ENCODE measurements around the gene TLE3. TPM values are rescaled to one million over a fixed set of nuclear protein-coding genes. Genes with fewer than 3 reads are reported as not detected.
"Not testable (repeated sequence)": the region's sequence is repeated elsewhere in the genome, so short reads cannot be mapped to it uniquely, and the experiment has no call there.

The TLE3 gene
- polyA plus RNA-seq, 3 donors from 2014 or later: 0.06 to 18.6 (median 3.9) TPM

- H3K4me3 Mint-ChIP-seq, H3K27ac Mint-ChIP-seq: not testable (repeated sequence)
- H3K4me1 Mint-ChIP-seq: peaks cover 15 to 18% of the 10 kb centered on the region in 2 donors
Observed at GRCh38 chr15:70137021-70137420, 39.3 kb upstream of the TLE3 start.

GRCh38 chr15:70133781-70134421 is 36.2 kb upstream of the TLE3 start:
- Mint-ChIP-seq H3K27ac (no peak overlapping the region), H3K9me3 (peaks cover 0 to 1% (median 0%) of the 10 kb centered on the region in 6 donors), H3K4me1 (no peaks in the 10 kb centered on the region), H3K4me3 (no peak overlapping the region), H3K36me3 (peaks cover 0 to 2% (median 0%) of the 10 kb centered on the region in 3 donors), H3K27me3 (ENCODE audit: low read depth in 3 of 3) (peaks cover 4 to 9% (median 5%) of the 10 kb centered on the region in 3 donors)
- no peak for DNase-seq

More at GRCh38 chr15:70137021-70137420, 39.3 kb upstream of the TLE3 start:
- H3K36me3 Mint-ChIP-seq, H3K9me3 Mint-ChIP-seq, DNase-seq: not testable (repeated sequence)
- peaks cover 8 to 20% (median 8%) of the 10 kb centered on the region in 3 donors for H3K27me3 Mint-ChIP-seq (ENCODE audit: low read depth in 3 of 3)

GRCh38 chr15:70133296-70133695 is 35.6 kb upstream of the TLE3 start:
- H3K27ac Mint-ChIP-seq: no peak overlapping the region
- peaks cover 0 to 1% (median 0%) of the 10 kb centered on the region in 6 donors for H3K9me3 Mint-ChIP-seq
- peaks cover 3 to 8% (median 4%) of the 10 kb centered on the region in 3 donors for H3K27me3 Mint-ChIP-seq (ENCODE audit: low read depth in 3 of 3)
- no peak for DNase-seq
- H3K4me3 Mint-ChIP-seq: no peak overlapping the region
- H3K4me1 Mint-ChIP-seq: peaks cover 0 to 4% of the 10 kb centered on the region in 2 donors
- H3K36me3 Mint-ChIP-seq: no peaks in the 10 kb centered on the region

- H3K27ac Mint-ChIP-seq: no peak overlapping the region
Observed at GRCh38 chr15:70132571-70132970, 34.9 kb upstream of the TLE3 start.

DNA sequence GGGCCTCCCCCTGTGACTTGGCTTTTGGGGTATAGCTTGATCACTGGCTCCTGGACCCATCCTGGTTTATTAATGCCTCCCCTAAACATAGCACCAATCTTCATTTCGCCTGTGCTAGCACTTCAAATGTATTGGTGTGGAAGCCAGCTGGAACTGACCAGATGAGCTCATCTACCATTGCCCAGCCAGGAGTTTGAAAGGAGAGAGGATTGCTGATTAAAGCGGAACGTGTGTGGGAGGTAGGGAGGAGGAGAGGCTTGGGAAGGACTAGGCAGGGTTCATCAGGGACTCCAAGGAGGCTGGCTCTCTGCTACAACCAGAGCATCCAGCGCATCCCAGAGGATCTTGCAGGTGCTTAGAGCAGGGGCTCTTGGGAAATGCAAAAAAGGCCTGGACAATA is 34.4 kb upstream of the TLE3 start:
- peaks cover 0 to 10% of the 10 kb centered on the region in 2 donors for H3K4me1 Mint-ChIP-seq
- H3K36me3 Mint-ChIP-seq: no peaks in the 10 kb centered on the region
- no peak overlapping the region for H3K27ac Mint-ChIP-seq
- no peak for DNase-seq
- H3K27me3 Mint-ChIP-seq (ENCODE audit: low read depth in 3 of 3): peaks cover 3 to 8% (median 4%) of the 10 kb centered on the region in 3 donors
- peaks cover 0 to 1% (median 0%) of the 10 kb centered on the region in 6 donors for H3K9me3 Mint-ChIP-seq
- H3K4me3 Mint-ChIP-seq: no peak overlapping the region

More at GRCh38 chr15:70132571-70132970, 34.9 kb upstream of the TLE3 start:
- Mint-ChIP-seq H3K36me3 (no peaks in the 10 kb centered on the region), H3K9me3 (peaks cover 0 to 1% (median 0%) of the 10 kb centered on the region in 6 donors), H3K27me3 (ENCODE audit: low read depth in 3 of 3) (peaks cover 3 to 8% (median 4%) of the 10 kb centered on the region in 3 donors), H3K4me1 (peaks cover 0 to 10% of the 10 kb centered on the region in 2 donors), H3K4me3 (no peak overlapping the region)
- DNase-seq: no peak

GRCh38 chr15:70128414-70129140 is 30.9 kb upstream of the TLE3 start:
- no peak for DNase-seq
- no peak overlapping the region for H3K27ac Mint-ChIP-seq
- H3K9me3 Mint-ChIP-seq: no peaks in the 10 kb centered on the region
- no peak overlapping the region for H3K4me3 Mint-ChIP-seq
- no peaks in the 10 kb centered on the region for H3K36me3 Mint-ChIP-seq
- H3K27me3 Mint-ChIP-seq (ENCODE audit: low read depth in 3 of 3): peaks cover 3 to 6% (median 3%) of the 10 kb centered on the region in 3 donors
- peaks cover 0 to 10% of the 10 kb centered on the region in 2 donors for H3K4me1 Mint-ChIP-seq

- no peak for DNase-seq
- Mint-ChIP-seq H3K27me3 (ENCODE audit: low read depth in 3 of 3) (peaks cover 3 to 4% (median 3%) of the 10 kb centered on the region in 3 donors), H3K27ac (no peak overlapping the region), H3K36me3 (no peaks in the 10 kb centered on the region), H3K4me1 (peaks cover 0 to 10% of the 10 kb centered on the region in 2 donors), H3K4me3 (no peak overlapping the region), H3K9me3 (no peaks in the 10 kb centered on the region)
Observed at GRCh38 chr15:70127770-70128413, 30.2 kb upstream of the TLE3 start.

DNA sequence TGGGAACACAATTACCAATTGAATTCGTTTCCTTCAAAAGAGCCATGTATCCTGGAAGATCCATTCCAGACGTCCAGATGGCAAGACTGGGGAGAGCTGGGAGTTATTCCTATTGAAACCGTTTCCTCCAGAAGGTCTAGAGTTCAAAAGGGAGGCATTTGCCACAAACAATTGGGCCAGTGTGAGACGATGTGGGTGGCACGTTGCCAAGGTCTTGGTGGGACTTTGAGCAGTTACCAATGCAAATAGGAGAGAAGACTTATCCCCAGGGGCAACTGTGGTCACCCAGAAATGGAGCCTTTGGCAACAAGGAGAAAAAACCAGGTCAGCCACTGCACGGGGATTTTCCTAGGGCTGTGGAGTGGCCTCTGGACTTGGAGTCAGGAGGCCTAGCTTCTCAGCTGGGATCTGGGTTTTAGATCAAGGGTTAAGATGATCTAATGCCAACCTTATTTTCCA is 29.6 kb upstream of the TLE3 start:
- no peak overlapping the region for H3K4me3 Mint-ChIP-seq
- peaks cover 3 to 4% (median 4%) of the 10 kb centered on the region in 3 donors for H3K27me3 Mint-ChIP-seq (ENCODE audit: low read depth in 3 of 3)
- no peaks in the 10 kb centered on the region for H3K9me3 Mint-ChIP-seq
- H3K36me3 Mint-ChIP-seq: no peaks in the 10 kb centered on the region
- H3K4me1 Mint-ChIP-seq: peaks cover 0 to 10% of the 10 kb centered on the region in 2 donors
- H3K27ac Mint-ChIP-seq: no peak overlapping the region
- DNase-seq: no peak

GRCh38 chr15:70126362-70126761 is 28.6 kb upstream of the TLE3 start:
- peaks cover 3 to 4% (median 3%) of the 10 kb centered on the region in 3 donors for H3K27me3 Mint-ChIP-seq (ENCODE audit: low read depth in 3 of 3)
- peaks cover 0 to 10% of the 10 kb centered on the region in 2 donors for H3K4me1 Mint-ChIP-seq
- H3K27ac Mint-ChIP-seq: no peak overlapping the region
- H3K9me3 Mint-ChIP-seq: no peaks in the 10 kb centered on the region
- H3K36me3 Mint-ChIP-seq: no peaks in the 10 kb centered on the region
- H3K4me3 Mint-ChIP-seq: no peak overlapping the region
- DNase-seq: no peak

GRCh38 chr15:70125605-70126004 is 27.9 kb upstream of the TLE3 start:
- Mint-ChIP-seq H3K4me3 (no peak overlapping the region), H3K27ac (no peak overlapping the region), H3K27me3 (ENCODE audit: low read depth in 3 of 3) (peaks cover 3 to 4% (median 3%) of the 10 kb centered on the region in 3 donors), H3K4me1 (peaks cover 0 to 10% of the 10 kb centered on the region in 2 donors), H3K9me3 (no peaks in the 10 kb centered on the region), H3K36me3 (no peaks in the 10 kb centered on the region)
- DNase-seq: no peak

DNA sequence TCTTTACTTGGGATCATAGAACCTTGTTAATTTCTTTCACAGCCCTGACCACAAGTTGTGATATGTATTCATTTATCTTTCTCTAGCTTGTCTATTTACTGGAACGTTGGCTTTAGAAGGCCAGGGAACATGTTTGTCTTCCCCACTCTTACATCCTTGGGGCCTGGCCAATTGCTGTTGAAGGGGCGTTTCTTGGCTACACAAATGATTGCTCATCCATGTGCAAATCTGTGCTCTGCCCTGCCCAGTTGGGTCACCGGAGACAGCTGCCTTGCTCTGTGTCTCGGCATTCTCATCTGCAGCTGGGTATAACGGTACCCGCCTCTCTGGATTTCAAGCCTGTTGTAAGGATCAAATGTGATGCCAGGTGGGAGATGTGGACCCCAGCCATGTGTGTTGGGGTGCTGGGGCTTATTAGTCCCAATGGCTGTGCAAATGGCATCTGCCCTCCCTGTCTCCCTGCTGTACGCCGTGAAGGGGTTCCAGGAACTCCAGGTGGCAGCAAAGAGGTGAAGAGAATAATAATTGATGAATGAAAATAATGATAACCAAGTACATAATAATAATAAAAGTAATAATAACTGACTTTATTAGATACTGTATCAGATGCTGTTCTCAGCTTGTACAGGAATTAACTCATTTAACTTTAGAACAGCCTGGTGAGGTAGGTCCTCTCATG is 24.0 kb upstream of the TLE3 start:
- H3K36me3 Mint-ChIP-seq: no peaks in the 10 kb centered on the region
- no peaks in the 10 kb centered on the region for H3K4me1 Mint-ChIP-seq
- H3K27ac Mint-ChIP-seq: no peak overlapping the region
- no peaks in the 10 kb centered on the region for H3K9me3 Mint-ChIP-seq
- no peak overlapping the region for H3K4me3 Mint-ChIP-seq
- H3K27me3 Mint-ChIP-seq (ENCODE audit: low read depth in 3 of 3): peaks cover 0 to 7% (median 5%) of the 10 kb centered on the region in 3 donors
- DNase-seq: no peak

GRCh38 chr15:70120958-70121623 is 23.4 kb upstream of the TLE3 start:
- Mint-ChIP-seq H3K27ac (no peak overlapping the region), H3K4me3 (no peak overlapping the region), H3K9me3 (no peaks in the 10 kb centered on the region), H3K36me3 (no peaks in the 10 kb centered on the region), H3K4me1 (no peaks in the 10 kb centered on the region), H3K27me3 (ENCODE audit: low read depth in 3 of 3) (peaks cover 0 to 7% (median 5%) of the 10 kb centered on the region in 3 donors)
- no peak for DNase-seq

DNA sequence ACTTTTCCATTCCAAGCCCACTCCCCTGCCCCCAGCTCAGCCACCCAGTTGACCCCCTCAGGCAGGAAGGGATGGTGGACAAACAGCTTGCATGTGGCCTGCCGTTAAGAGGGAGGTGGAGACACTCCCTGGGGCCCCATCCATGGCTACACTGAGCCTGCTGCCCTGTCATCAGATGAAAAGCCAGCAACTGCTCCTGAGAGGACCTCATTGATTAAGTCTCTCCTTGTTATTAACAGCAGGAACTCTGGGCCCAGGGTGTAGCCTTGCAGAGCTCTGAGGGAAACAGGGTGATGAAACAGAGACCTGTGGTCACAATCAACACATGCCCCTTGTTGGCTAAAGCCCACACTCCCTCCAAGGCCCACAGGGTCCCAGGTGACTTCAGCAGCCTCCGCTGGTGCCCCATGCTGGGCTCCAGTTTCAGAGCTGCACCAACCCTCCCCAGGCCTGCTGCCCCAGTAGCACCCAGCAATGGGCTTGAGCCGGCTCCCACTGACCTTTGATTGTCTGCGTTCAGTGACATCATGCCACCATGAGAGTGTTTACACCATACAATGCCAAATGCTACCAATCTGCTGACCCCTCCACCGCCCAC is 22.3 kb upstream of the TLE3 start:
- H3K36me3 Mint-ChIP-seq: no peaks in the 10 kb centered on the region
- peaks cover 3 to 6% (median 5%) of the 10 kb centered on the region in 3 donors for H3K27me3 Mint-ChIP-seq (ENCODE audit: low read depth in 3 of 3)
- H3K4me1 Mint-ChIP-seq: no peaks in the 10 kb centered on the region
- H3K27ac Mint-ChIP-seq: no peak overlapping the region
- H3K4me3 Mint-ChIP-seq: no peak overlapping the region
- DNase-seq: no peak
- H3K9me3 Mint-ChIP-seq: no peaks in the 10 kb centered on the region

Data from immature natural killer cell (primary cell).